HepG2 (cell line): ENCODE measurements around the gene FMNL1. TPM values are rescaled to one million over a fixed set of nuclear protein-coding genes. Genes with fewer than 3 reads are reported as not detected.
A peak's percentile ranks its signal among the peaks of the same experiment; 100 is the strongest.

Experiments
- DMAP1 ChIP-seq: IDR thresholded peaks from 2 replicates; pipeline ENCODE4 v1.6.1; 2016
- GATAD1 ChIP-seq: IDR thresholded peaks from 2 replicates; pipeline ENCODE4 v1.6.1; 2016; ENCODE audit warnings: missing genetic modification reagents, missing compliant biosample characterization
- HDAC2 ChIP-seq: sonication (generic); formaldehyde crosslinking; IDR thresholded peaks from 2 replicates; pipeline ENCODE4 v1.4.0; 2020; ENCODE audit warnings: missing genetic modification reagents
- HOMEZ ChIP-seq: IDR thresholded peaks from 2 replicates; pipeline ENCODE4 v1.6.1; 2016; ENCODE audit warnings: low read depth
- PRMT3 ChIP-seq: sonication (generic); formaldehyde crosslinking; IDR thresholded peaks from 2 replicates; pipeline ENCODE4 v1.8.1; 2022; ENCODE audit warnings: low read depth, mild to moderate bottlenecking, moderate library complexity, missing genetic modification reagents, borderline replicate concordance
- RORA ChIP-seq: sonication (generic); formaldehyde crosslinking; IDR thresholded peaks from 2 replicates; pipeline ENCODE4 v1.5.0; 2020; ENCODE audit warnings: mild to moderate bottlenecking, missing genetic modification reagents, moderate library complexity
- SETDB1 ChIP-seq: sonication (generic); formaldehyde crosslinking; IDR thresholded peaks from 2 replicates; pipeline ENCODE4 v1.5.1; 2020; ENCODE audit warnings: missing genetic modification reagents, mild to moderate bottlenecking, borderline replicate concordance
- SMARCC2 ChIP-seq: fragments of 450-650 bp; IDR thresholded peaks from 2 replicates; pipeline ENCODE4 v1.6.1; 2017; ENCODE audit warnings: antibody characterized with exemption, mild to moderate bottlenecking
- SSRP1 ChIP-seq: IDR thresholded peaks from 2 replicates; pipeline ENCODE4 v1.6.1; 2016; ENCODE audit warnings: control low read depth
- ZBTB43 ChIP-seq: sonication (generic); formaldehyde crosslinking; conservative IDR thresholded peaks from 2 replicates; pipeline ENCODE4 v1.4.0; 2020; ENCODE audit warnings: missing genetic modification reagents
- ZNF274 ChIP-seq: sonication (generic); formaldehyde crosslinking; IDR thresholded peaks from 2 replicates; pipeline ENCODE4 v1.5.1; 2020; ENCODE audit warnings: mild to moderate bottlenecking, missing genetic modification reagents
- ZNF3 ChIP-seq: IDR thresholded peaks from 2 replicates; pipeline ENCODE4 v1.7.0; 2017; ENCODE audit warnings: inconsistent platforms
- ZNF44 ChIP-seq: sonication (generic); formaldehyde crosslinking; IDR thresholded peaks from 2 replicates; pipeline ENCODE4 v1.5.1; 2020; ENCODE audit warnings: mild to moderate bottlenecking, missing genetic modification reagents
- ZNF629 ChIP-seq: sonication (generic); formaldehyde crosslinking; conservative IDR thresholded peaks from 2 replicates; pipeline ENCODE4 v1.5.0; 2020; ENCODE audit warnings: missing genetic modification reagents
- ZNF746 ChIP-seq: sonication (generic); formaldehyde crosslinking; IDR thresholded peaks from 2 replicates; pipeline ENCODE4 v1.8.0; 2022; ENCODE audit warnings: mild to moderate bottlenecking, missing genetic modification reagents
- polyA plus RNA-seq, 8 experiments: library from polyadenylated mRNA; depleted of rRNA in 3 of 8; stranded (reverse) in 7 of 8; unstranded in 1 of 8; fragments of >200 nt; fragmentation: Illumina TruSeq in 4 of 8; extraction: Trizol in 4 of 8; gene quantifications; 2 replicates each; pipeline versions ENCODE4 v1.2.1 to v1.2.3, GENCODE V29; 2011 to 2016; ENCODE audit warnings: low read depth in 4 of 8, missing spikeins in 1 of 8, mixed read lengths in 1 of 8; ENCODE audit not compliant: insufficient read depth in 1 of 8
- total RNA-seq, 5 experiments: library from RNA; depleted of rRNA; stranded (reverse); fragments of >200 nt; fragmentation: Illumina TruSeq; extraction: Trizol; gene quantifications; 2 replicates each; pipeline ENCODE4 v1.2.3, GENCODE V29; 2016; ENCODE audit warnings: low read depth in 1 of 5
- TF ChIP-seq, protein P1 (sequence below): sonication (generic); formaldehyde crosslinking; IDR thresholded peaks from 2 replicates; pipeline ENCODE4 v1.4.0; 2020; ENCODE audit warnings: mild to moderate bottlenecking, low read depth, missing genetic modification reagents
- TF ChIP-seq, protein P2 (sequence below): IDR thresholded peaks from 2 replicates; pipeline ENCODE4 v1.6.1; 2016; ENCODE audit warnings: low read depth, missing genetic modification reagents, missing compliant biosample characterization
- TF ChIP-seq, protein P3 (sequence below): sonication (generic); formaldehyde crosslinking; IDR thresholded peaks from 2 replicates; pipeline ENCODE4 v1.5.1; 2020; ENCODE audit warnings: missing genetic modification reagents, mild to moderate bottlenecking, borderline replicate concordance

The FMNL1 gene
- total and polyA plus RNA-seq, 2 of the 13 experiments (the other 11 are each of a cell fraction or from before 2014, with no cell fraction given) = 0.53 to 0.70 TPM

DNA sequence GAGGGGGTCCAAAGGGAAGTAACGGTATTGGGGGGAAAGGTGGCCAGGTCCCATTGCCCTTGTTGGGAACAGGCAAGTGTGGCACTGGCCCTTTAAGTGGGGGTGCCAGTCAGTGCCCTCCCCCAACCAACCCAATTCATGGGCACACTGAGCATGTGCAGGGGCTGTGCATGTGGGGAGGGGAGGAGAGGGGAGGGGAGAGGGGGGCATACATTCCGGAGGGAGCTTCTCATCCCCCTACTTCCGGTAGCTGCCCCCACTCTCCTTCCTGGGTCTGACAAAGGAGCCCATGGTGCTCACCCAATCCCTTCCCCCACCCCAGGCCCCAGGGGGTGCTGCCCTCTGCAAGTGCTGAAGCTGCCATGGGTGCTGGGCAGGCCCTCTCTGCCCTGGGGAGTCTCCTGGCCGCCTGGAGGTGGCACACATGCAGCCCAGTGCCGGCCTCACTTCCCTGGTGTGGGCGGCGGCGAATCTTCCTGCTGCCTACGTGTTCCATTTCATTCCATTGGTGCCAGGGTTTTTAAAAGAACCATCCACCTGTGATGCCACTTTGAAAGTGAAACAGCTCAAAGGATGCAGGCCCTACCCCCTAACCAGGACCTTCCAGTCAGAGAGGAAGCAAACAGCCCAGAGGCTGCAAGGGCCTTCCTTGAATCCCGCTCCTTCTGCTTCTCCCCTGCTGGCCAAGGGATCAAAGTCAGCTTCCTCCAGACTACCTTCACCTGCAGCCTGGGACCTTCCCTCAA lies 49.0 kb upstream of the FMNL1 start (continued):
- TF ChIP-seq ZNF746 (CRISPR knock-in tag) (peak; percentile 98), HDAC2 (peak; percentile 58; the same call in 1 of the 2 replicates), ZNF3 (CRISPR knock-in tag) (no peak), GATAD1 (CRISPR knock-in tag) (peak; percentile 51; the same call in 1 of the 2 replicates), RORA (CRISPR knock-in tag) (no peak), ZNF629 (CRISPR knock-in tag) (no peak), SETDB1 (CRISPR knock-in tag) (no peak), ZNF274 (CRISPR knock-in tag) (no peak), HOMEZ (CRISPR knock-in tag) (no peak), SMARCC2 (no peak), ZBTB43 (CRISPR knock-in tag) (no peak), DMAP1 (CRISPR knock-in tag) (peak; percentile 58; the same call in 1 of the 2 replicates), PRMT3 (CRISPR knock-in tag) (no peak), SSRP1 (CRISPR knock-in tag) (no peak), ZNF44 (no peak)
- TF ChIP-seq, protein P1, sequence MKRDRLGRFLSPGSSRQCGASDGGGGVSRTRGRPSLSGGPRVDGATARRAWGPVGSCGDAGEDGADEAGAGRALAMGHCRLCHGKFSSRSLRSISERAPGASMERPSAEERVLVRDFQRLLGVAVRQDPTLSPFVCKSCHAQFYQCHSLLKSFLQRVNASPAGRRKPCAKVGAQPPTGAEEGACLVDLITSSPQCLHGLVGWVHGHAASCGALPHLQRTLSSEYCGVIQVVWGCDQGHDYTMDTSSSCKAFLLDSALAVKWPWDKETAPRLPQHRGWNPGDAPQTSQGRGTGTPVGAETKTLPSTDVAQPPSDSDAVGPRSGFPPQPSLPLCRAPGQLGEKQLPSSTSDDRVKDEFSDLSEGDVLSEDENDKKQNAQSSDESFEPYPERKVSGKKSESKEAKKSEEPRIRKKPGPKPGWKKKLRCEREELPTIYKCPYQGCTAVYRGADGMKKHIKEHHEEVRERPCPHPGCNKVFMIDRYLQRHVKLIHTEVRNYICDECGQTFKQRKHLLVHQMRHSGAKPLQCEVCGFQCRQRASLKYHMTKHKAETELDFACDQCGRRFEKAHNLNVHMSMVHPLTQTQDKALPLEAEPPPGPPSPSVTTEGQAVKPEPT (CRISPR knock-in tag) = peak; percentile 60; the same call in 1 of the 2 replicates
- TF ChIP-seq, protein P2, sequence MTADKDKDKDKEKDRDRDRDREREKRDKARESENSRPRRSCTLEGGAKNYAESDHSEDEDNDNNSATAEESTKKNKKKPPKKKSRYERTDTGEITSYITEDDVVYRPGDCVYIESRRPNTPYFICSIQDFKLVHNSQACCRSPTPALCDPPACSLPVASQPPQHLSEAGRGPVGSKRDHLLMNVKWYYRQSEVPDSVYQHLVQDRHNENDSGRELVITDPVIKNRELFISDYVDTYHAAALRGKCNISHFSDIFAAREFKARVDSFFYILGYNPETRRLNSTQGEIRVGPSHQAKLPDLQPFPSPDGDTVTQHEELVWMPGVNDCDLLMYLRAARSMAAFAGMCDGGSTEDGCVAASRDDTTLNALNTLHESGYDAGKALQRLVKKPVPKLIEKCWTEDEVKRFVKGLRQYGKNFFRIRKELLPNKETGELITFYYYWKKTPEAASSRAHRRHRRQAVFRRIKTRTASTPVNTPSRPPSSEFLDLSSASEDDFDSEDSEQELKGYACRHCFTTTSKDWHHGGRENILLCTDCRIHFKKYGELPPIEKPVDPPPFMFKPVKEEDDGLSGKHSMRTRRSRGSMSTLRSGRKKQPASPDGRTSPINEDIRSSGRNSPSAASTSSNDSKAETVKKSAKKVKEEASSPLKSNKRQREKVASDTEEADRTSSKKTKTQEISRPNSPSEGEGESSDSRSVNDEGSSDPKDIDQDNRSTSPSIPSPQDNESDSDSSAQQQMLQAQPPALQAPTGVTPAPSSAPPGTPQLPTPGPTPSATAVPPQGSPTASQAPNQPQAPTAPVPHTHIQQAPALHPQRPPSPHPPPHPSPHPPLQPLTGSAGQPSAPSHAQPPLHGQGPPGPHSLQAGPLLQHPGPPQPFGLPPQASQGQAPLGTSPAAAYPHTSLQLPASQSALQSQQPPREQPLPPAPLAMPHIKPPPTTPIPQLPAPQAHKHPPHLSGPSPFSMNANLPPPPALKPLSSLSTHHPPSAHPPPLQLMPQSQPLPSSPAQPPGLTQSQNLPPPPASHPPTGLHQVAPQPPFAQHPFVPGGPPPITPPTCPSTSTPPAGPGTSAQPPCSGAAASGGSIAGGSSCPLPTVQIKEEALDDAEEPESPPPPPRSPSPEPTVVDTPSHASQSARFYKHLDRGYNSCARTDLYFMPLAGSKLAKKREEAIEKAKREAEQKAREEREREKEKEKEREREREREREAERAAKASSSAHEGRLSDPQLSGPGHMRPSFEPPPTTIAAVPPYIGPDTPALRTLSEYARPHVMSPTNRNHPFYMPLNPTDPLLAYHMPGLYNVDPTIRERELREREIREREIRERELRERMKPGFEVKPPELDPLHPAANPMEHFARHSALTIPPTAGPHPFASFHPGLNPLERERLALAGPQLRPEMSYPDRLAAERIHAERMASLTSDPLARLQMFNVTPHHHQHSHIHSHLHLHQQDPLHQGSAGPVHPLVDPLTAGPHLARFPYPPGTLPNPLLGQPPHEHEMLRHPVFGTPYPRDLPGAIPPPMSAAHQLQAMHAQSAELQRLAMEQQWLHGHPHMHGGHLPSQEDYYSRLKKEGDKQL (CRISPR knock-in tag) = 0 out of 2 replicates have a peak, but pooled peaks have one; percentile 35
- TF ChIP-seq, protein P3, sequence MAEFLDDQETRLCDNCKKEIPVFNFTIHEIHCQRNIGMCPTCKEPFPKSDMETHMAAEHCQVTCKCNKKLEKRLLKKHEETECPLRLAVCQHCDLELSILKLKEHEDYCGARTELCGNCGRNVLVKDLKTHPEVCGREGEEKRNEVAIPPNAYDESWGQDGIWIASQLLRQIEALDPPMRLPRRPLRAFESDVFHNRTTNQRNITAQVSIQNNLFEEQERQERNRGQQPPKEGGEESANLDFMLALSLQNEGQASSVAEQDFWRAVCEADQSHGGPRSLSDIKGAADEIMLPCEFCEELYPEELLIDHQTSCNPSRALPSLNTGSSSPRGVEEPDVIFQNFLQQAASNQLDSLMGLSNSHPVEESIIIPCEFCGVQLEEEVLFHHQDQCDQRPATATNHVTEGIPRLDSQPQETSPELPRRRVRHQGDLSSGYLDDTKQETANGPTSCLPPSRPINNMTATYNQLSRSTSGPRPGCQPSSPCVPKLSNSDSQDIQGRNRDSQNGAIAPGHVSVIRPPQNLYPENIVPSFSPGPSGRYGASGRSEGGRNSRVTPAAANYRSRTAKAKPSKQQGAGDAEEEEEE (CRISPR knock-in tag) = no peak
